Erythroblast (primary cell): ENCODE measurements around the gene SLC66A2.

ENCODE experiments used
- GATA1 ChIP-seq: IDR thresholded peaks from 2 replicates; pipeline ENCODE4 v1.6.1; 2011; ENCODE audit warnings: low read depth, mild to moderate bottlenecking, control low read depth, low read length, moderate library complexity
- POLR2A ChIP-seq: IDR thresholded peaks from 2 replicates; pipeline ENCODE4 v1.6.1; 2011; ENCODE audit warnings: mild to moderate bottlenecking, low read length

- no peak for TF ChIP-seq POLR2A
- no peak for TF ChIP-seq GATA1
These were observed 49.8 kb downstream of the SLC66A2 start for GRCh38 chr18:79901665-79902064.
